ENCODE results near the gene PXMP4.
"Not testable (repeated sequence)": the region's sequence is repeated elsewhere in the genome, so short reads cannot be mapped to it uniquely, and the experiment has no call there.

PXMP4 gene

GRCh38 chr20:33757046-33757445, 36.9 kb upstream of the PXMP4 start:
- Histone ChIP-seq H3K4me2 (ENCODE audit: low read length) (no peak overlapping the region), H2AFZ (ENCODE audit: low read depth, low read length) (no peak overlapping the region), H3K27me3 (ENCODE audit: low read depth, low read length) (no peaks in the 10 kb centered on the region), H3K4me1 (ENCODE audit: low read length) (no peaks in the 10 kb centered on the region), H3K79me2 (ENCODE audit: low read length) (no peaks in the 10 kb centered on the region), H3K36me3 (replicated peaks; ENCODE audit: low read depth, low read length) (peaks cover 23% of the 10 kb centered on the region), H3K27ac (ENCODE audit: low read length) (no peak overlapping the region), H3K4me3 (ENCODE audit: low read length) (no peak overlapping the region), H3K9me3 (ENCODE audit: insufficient read depth, low read length) (peaks cover 6% of the 10 kb centered on the region; the same call in 1 of the 2 replicates), H4K20me1 (ENCODE audit: insufficient read depth, low read length) (no peaks in the 10 kb centered on the region), H3K9ac (ENCODE audit: low read length) (no peak overlapping the region)
- TF ChIP-seq CTCF (IDR thresholded peaks at IDR 0.05; ENCODE audit: low read depth, low read length), result no peak
- no peak for TF ChIP-seq EZH2phosphoT487 (IDR thresholded peaks at IDR 0.05; ENCODE audit: low read depth)

- H2AFZ ChIP-seq (ENCODE audit: low read depth, low read length), result not testable (repeated sequence)
Measured at GRCh38 chr20:33755936-33756490, 35.9 kb upstream of the PXMP4 start.

GRCh38 chr20:33753763-33754162, 33.7 kb upstream of the PXMP4 start:
- H3K27ac ChIP-seq (ENCODE audit: low read length), result no peak overlapping the region
- no peak overlapping the region for H2AFZ ChIP-seq (ENCODE audit: low read depth, low read length)
- H4K20me1 ChIP-seq (ENCODE audit: insufficient read depth, low read length), result no peaks in the 10 kb centered on the region
- no peak overlapping the region for H3K4me3 ChIP-seq (ENCODE audit: low read length)
- no peak for TF ChIP-seq CTCF (IDR thresholded peaks at IDR 0.05; ENCODE audit: low read depth, low read length)
- no peak for TF ChIP-seq EZH2phosphoT487 (IDR thresholded peaks at IDR 0.05; ENCODE audit: low read depth)
- H3K4me2 ChIP-seq (ENCODE audit: low read length), result no peak overlapping the region
- H3K79me2 ChIP-seq (ENCODE audit: low read length), result no peaks in the 10 kb centered on the region
- H3K36me3 ChIP-seq (replicated peaks; ENCODE audit: low read depth, low read length), result peaks cover 23% of the 10 kb centered on the region
- no peaks in the 10 kb centered on the region for H3K4me1 ChIP-seq (ENCODE audit: low read length)
- H3K9ac ChIP-seq (ENCODE audit: low read length), result no peak overlapping the region
- H3K9me3 ChIP-seq (ENCODE audit: insufficient read depth, low read length), result peaks cover 6% of the 10 kb centered on the region; the same call in 1 of the 2 replicates
- H3K27me3 ChIP-seq (ENCODE audit: low read depth, low read length), result no peaks in the 10 kb centered on the region

More at GRCh38 chr20:33755936-33756490, 35.9 kb upstream of the PXMP4 start:
- H3K4me3 ChIP-seq (ENCODE audit: low read length); H3K4me2 ChIP-seq (ENCODE audit: low read length); H3K27ac ChIP-seq (ENCODE audit: low read length); H3K9ac ChIP-seq (ENCODE audit: low read length); H3K79me2 ChIP-seq (ENCODE audit: low read length); H4K20me1 ChIP-seq (ENCODE audit: insufficient read depth, low read length); H3K27me3 ChIP-seq (ENCODE audit: low read depth, low read length); H3K4me1 ChIP-seq (ENCODE audit: low read length); H3K9me3 ChIP-seq (ENCODE audit: insufficient read depth, low read length): not testable (repeated sequence)
- peaks cover 23% of the 10 kb centered on the region for H3K36me3 ChIP-seq (replicated peaks; ENCODE audit: low read depth, low read length)

GRCh38 chr20:33753143-33753542, 33.0 kb upstream of the PXMP4 start:
- H3K4me3 ChIP-seq (ENCODE audit: low read length), result no peak overlapping the region
- peaks cover 23% of the 10 kb centered on the region for H3K36me3 ChIP-seq (replicated peaks; ENCODE audit: low read depth, low read length)
- H3K9me3 ChIP-seq (ENCODE audit: insufficient read depth, low read length), result peaks cover 6% of the 10 kb centered on the region; the same call in 1 of the 2 replicates
- H2AFZ ChIP-seq (ENCODE audit: low read depth, low read length), result no peak overlapping the region
- no peaks in the 10 kb centered on the region for H3K4me1 ChIP-seq (ENCODE audit: low read length)
- H3K27me3 ChIP-seq (ENCODE audit: low read depth, low read length), result no peaks in the 10 kb centered on the region
- H3K79me2 ChIP-seq (ENCODE audit: low read length), result no peaks in the 10 kb centered on the region
- no peak overlapping the region for H3K27ac ChIP-seq (ENCODE audit: low read length)
- no peak overlapping the region for H3K4me2 ChIP-seq (ENCODE audit: low read length)
- no peaks in the 10 kb centered on the region for H4K20me1 ChIP-seq (ENCODE audit: insufficient read depth, low read length)
- no peak for TF ChIP-seq EZH2phosphoT487 (IDR thresholded peaks at IDR 0.05; ENCODE audit: low read depth)
- TF ChIP-seq CTCF (IDR thresholded peaks at IDR 0.05; ENCODE audit: low read depth, low read length), result no peak
- no peak overlapping the region for H3K9ac ChIP-seq (ENCODE audit: low read length)

Measured in OCI-LY3 (cell line).